ENCODE data around the gene ZNF74. TPM values are rescaled to one million over a fixed set of nuclear protein-coding genes. Genes with fewer than 3 reads are reported as not detected.

The ZNF74 gene
- total and polyA plus RNA-seq, 2 donors (not counting 1 experiment from before 2014, with no cell fraction given) = 11.6 TPM

DNA sequence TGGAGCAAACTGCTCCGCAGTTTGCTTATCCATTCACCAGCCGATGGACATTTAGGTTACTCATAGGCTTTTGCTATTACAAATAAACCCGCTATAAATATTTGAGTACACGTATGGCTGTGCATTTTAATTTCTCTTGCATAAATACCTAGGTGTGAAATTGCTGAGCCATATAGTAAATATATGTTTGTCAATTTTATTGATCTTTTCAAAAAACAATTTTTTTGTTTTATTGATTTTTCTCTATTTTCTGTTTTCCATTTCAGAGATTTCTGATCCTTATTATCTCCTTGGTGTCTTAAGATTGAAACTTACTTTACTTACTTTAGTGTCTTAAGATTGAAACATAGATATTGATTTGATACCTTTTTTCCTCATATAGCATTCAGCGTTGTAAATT, 4.5 kb downstream of the ZNF74 start:
- CTCF ChIA-PET = no interaction called here
- no peaks in the 10 kb centered on the region for H3K9me3 Mint-ChIP-seq (ENCODE audit: insufficient read depth)
- no peak overlapping the region for H2AFZ ChIP-seq (ENCODE audit: insufficient read depth, low read depth, low read length, poor library complexity, severe bottlenecking)
- H3K27me3 Mint-ChIP-seq = no peaks in the 10 kb centered on the region
- peaks cover 27% of the 10 kb centered on the region for H3K4me1 Mint-ChIP-seq
- no peak overlapping the region for H3K27ac ChIP-seq (ENCODE audit: low read length in 2 of 2)
- ATAC-seq (ENCODE audit: low read depth) (no peak), DNase-seq (no peak)
- peaks cover 8 to 22% of the 10 kb centered on the region in 2 donors for H3K4me1 ChIP-seq (ENCODE audit: control insufficient read depth in 2 of 2, insufficient read depth in 2 of 2, low read length in 2 of 2)
- no peaks in the 10 kb centered on the region for H3K27me3 ChIP-seq (replicated peaks in 1 of 4; ENCODE audit: control extremely low read depth in 1 of 4, control insufficient read depth in 3 of 4, insufficient read depth in 4 of 4, low read length in 3 of 4)
- no peaks in the 10 kb centered on the region for H4K20me1 ChIP-seq (ENCODE audit: control insufficient read depth, insufficient read depth, low read length, poor library complexity, severe bottlenecking)
- peaks cover 0 to 11% of the 10 kb centered on the region in 2 experiments for H3K36me3 ChIP-seq (replicated peaks in 1 of 2; ENCODE audit: control extremely low read depth in 1 of 2, control insufficient read depth in 1 of 2, extremely low read depth in 1 of 2, insufficient read depth in 2 of 2, low read length in 1 of 2)
- no peak overlapping the region for H3K27ac Mint-ChIP-seq
- no peak overlapping the region for H3K4me3 ChIP-seq (ENCODE audit: control extremely low read depth in 1 of 5, extremely low read depth in 1 of 5, insufficient read depth in 1 of 5, low read depth in 2 of 5, low read length in 4 of 5)
- no CpG with 5 or more reads among the region's 5 CpGs for WGBS (ENCODE audit: insufficient coverage)
- no peak overlapping the region for H3K9ac ChIP-seq (ENCODE audit: low read length)
- no peak overlapping the region for H3K4me2 ChIP-seq (replicated peaks; ENCODE audit: low read depth, low read length, poor library complexity, severe bottlenecking)
- no peaks in the 10 kb centered on the region for H3K9me3 ChIP-seq (ENCODE audit: control extremely low read depth in 1 of 3, control insufficient read depth in 2 of 3, insufficient read depth in 1 of 3, low read length in 2 of 3)
- H3K4me3 Mint-ChIP-seq = no peak overlapping the region
- peaks cover 33% of the 10 kb centered on the region for H3K79me2 ChIP-seq (ENCODE audit: control insufficient read depth, insufficient read depth, low read length)
- TF ChIP-seq, protein P1, sequence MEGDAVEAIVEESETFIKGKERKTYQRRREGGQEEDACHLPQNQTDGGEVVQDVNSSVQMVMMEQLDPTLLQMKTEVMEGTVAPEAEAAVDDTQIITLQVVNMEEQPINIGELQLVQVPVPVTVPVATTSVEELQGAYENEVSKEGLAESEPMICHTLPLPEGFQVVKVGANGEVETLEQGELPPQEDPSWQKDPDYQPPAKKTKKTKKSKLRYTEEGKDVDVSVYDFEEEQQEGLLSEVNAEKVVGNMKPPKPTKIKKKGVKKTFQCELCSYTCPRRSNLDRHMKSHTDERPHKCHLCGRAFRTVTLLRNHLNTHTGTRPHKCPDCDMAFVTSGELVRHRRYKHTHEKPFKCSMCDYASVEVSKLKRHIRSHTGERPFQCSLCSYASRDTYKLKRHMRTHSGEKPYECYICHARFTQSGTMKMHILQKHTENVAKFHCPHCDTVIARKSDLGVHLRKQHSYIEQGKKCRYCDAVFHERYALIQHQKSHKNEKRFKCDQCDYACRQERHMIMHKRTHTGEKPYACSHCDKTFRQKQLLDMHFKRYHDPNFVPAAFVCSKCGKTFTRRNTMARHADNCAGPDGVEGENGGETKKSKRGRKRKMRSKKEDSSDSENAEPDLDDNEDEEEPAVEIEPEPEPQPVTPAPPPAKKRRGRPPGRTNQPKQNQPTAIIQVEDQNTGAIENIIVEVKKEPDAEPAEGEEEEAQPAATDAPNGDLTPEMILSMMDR (IDR thresholded peaks at IDR 0.05) = no peak
- TF ChIP-seq EZH2 (IDR thresholded peaks at IDR 0.05; ENCODE audit: borderline replicate concordance, insufficient read depth, low read depth, low read length, poor library complexity, severe bottlenecking) = no peak
- intact Hi-C loops (cut with micrococcal nuclease) = no loop called here
- POLR2A ChIA-PET = no interaction called here

GRCh38 chr22:20399866-20400605, 6.1 kb downstream of the ZNF74 start:
- intact Hi-C loops (cut with micrococcal nuclease) = no loop called here
- CTCF ChIA-PET = interaction anchor here (0.9 kb wide), 1 partner anchor 18 kb away, joined by 4 read pairs; no protein-coding TSS in a partner anchor
- TF ChIP-seq EZH2 (IDR thresholded peaks at IDR 0.05; ENCODE audit: borderline replicate concordance, insufficient read depth, low read depth, low read length, poor library complexity, severe bottlenecking) = no peak
- TF ChIP-seq, protein P1 (IDR thresholded peaks at IDR 0.05) = no peak
- no peak overlapping the region for H3K27ac ChIP-seq (ENCODE audit: low read length in 2 of 2)
- Mint-ChIP-seq H3K27ac (no peak overlapping the region), H3K4me1 (peaks cover 20% of the 10 kb centered on the region), H3K4me3 (no peak overlapping the region), H3K27me3 (no peaks in the 10 kb centered on the region), H3K9me3 (ENCODE audit: insufficient read depth) (no peaks in the 10 kb centered on the region)
- H3K4me3 ChIP-seq (ENCODE audit: control extremely low read depth in 1 of 5, extremely low read depth in 1 of 5, insufficient read depth in 1 of 5, low read depth in 2 of 5, low read length in 4 of 5) = no peak overlapping the region
- no peak overlapping the region for H2AFZ ChIP-seq (ENCODE audit: insufficient read depth, low read depth, low read length, poor library complexity, severe bottlenecking)
- no peaks in the 10 kb centered on the region for H4K20me1 ChIP-seq (ENCODE audit: control insufficient read depth, insufficient read depth, low read length, poor library complexity, severe bottlenecking)
- no peaks in the 10 kb centered on the region for H3K9me3 ChIP-seq (ENCODE audit: control extremely low read depth in 1 of 3, control insufficient read depth in 2 of 3, insufficient read depth in 1 of 3, low read length in 2 of 3)
- H3K27me3 ChIP-seq (replicated peaks in 1 of 4; ENCODE audit: control extremely low read depth in 1 of 4, control insufficient read depth in 3 of 4, insufficient read depth in 4 of 4, low read length in 3 of 4) = no peaks in the 10 kb centered on the region
- ATAC-seq (ENCODE audit: low read depth) = no peak
- POLR2A ChIA-PET = no interaction called here
- peaks cover 25% of the 10 kb centered on the region for H3K79me2 ChIP-seq (ENCODE audit: control insufficient read depth, insufficient read depth, low read length)
- DNase-seq = no peak
- no peak overlapping the region for H3K9ac ChIP-seq (ENCODE audit: low read length)
- 90% methylated on average over 1 of the region's 4 CpGs for WGBS (ENCODE audit: insufficient coverage)
- H3K4me2 ChIP-seq (replicated peaks; ENCODE audit: low read depth, low read length, poor library complexity, severe bottlenecking) = no peak overlapping the region
- peaks cover 2 to 11% of the 10 kb centered on the region in 2 donors for H3K4me1 ChIP-seq (ENCODE audit: control insufficient read depth in 2 of 2, insufficient read depth in 2 of 2, low read length in 2 of 2)
- H3K36me3 ChIP-seq (replicated peaks in 1 of 2; ENCODE audit: control extremely low read depth in 1 of 2, control insufficient read depth in 1 of 2, extremely low read depth in 1 of 2, insufficient read depth in 2 of 2, low read length in 1 of 2) = peaks cover 0 to 11% of the 10 kb centered on the region in 2 experiments

Data from B cell (primary cell).